ENCODE results near the gene CTR9.
"Not testable (repeated sequence)": the region's sequence is repeated elsewhere in the genome, so short reads cannot be mapped to it uniquely, and the experiment has no call there.

Gene CTR9

DNA sequence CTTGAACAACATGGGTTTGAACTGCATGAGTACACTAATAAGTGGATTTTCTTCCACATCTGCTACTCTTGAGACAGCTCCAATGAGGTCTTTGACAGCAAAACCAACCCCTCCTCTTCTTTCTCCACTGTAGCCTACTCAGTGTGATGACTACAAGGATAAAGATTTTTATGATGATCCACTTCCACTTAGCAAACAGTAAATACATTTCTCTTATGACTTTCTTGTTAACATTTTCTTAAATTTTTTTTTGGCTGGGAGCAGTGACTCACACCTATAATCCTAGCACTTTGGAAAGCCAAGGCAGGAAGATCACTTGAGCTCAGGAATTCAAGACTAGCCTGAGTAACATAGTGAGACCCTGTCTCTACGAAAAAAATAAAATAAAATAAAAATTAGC lies 67.5 kb downstream of the CTR9 start:
- Histone ChIP-seq H3K27ac (ENCODE audit: low read depth, low read length, poor library complexity, severe bottlenecking) (no peak overlapping the region), H3K9me3 (ENCODE audit: low read length) (no peaks in the 10 kb centered on the region)
- TF ChIP-seq, protein P1, sequence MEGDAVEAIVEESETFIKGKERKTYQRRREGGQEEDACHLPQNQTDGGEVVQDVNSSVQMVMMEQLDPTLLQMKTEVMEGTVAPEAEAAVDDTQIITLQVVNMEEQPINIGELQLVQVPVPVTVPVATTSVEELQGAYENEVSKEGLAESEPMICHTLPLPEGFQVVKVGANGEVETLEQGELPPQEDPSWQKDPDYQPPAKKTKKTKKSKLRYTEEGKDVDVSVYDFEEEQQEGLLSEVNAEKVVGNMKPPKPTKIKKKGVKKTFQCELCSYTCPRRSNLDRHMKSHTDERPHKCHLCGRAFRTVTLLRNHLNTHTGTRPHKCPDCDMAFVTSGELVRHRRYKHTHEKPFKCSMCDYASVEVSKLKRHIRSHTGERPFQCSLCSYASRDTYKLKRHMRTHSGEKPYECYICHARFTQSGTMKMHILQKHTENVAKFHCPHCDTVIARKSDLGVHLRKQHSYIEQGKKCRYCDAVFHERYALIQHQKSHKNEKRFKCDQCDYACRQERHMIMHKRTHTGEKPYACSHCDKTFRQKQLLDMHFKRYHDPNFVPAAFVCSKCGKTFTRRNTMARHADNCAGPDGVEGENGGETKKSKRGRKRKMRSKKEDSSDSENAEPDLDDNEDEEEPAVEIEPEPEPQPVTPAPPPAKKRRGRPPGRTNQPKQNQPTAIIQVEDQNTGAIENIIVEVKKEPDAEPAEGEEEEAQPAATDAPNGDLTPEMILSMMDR (IDR thresholded peaks at IDR 0.05; ENCODE audit: low read length): no peak
- TF ChIP-seq EZH2 (IDR thresholded peaks at IDR 0.05; ENCODE audit: borderline replicate concordance, low read length): no peak

DNA sequence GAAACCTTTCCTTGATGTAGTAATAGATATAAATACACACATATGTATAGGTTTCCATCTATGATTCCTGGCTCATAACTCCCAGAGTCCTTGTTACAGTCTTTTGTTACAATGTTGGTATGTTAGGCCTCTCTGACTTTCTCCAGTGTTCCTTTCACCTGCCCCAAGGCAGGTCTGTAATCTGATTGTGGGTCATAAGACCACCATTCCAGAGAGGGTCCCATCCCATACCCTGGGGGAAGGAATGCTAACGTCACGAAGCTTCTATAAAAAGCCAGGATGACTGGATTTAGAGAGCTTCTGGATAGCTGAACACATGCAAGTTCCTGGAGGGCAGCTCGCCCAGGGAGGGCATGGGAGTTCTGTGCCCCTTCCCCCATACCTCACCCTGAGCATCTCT lies 71.4 kb downstream of the CTR9 start:
- H3K4me1 ChIP-seq (ENCODE audit: insufficient read depth, low read length, severe bottlenecking): peaks cover 33% of the 10 kb centered on the region
- H2AFZ ChIP-seq (ENCODE audit: low read length); H3K9me2 ChIP-seq (ENCODE audit: low read depth, low read length); H3K79me2 ChIP-seq (ENCODE audit: insufficient read depth, low read length); H3K36me3 ChIP-seq (ENCODE audit: insufficient read depth, low read length); H3K27ac ChIP-seq (ENCODE audit: low read depth, low read length, poor library complexity, severe bottlenecking); H3K9me3 ChIP-seq (ENCODE audit: low read length); H3K4me2 ChIP-seq (ENCODE audit: low read length); H4K20me1 ChIP-seq (ENCODE audit: insufficient read depth, low read length); H3K9ac ChIP-seq (ENCODE audit: low read length); H3K4me3 ChIP-seq (ENCODE audit: low read depth, low read length, poor library complexity, severe bottlenecking); H3K27me3 ChIP-seq (ENCODE audit: insufficient read depth, low read length); H3F3A ChIP-seq (ENCODE audit: insufficient read depth, low read length): not testable (repeated sequence)

More for the DNA sequence above, 67.5 kb downstream of the CTR9 start:
- Histone ChIP-seq H3K27me3 (ENCODE audit: insufficient read depth, low read length) (no peaks in the 10 kb centered on the region; the same call in 1 of the 2 replicates), H3K4me3 (ENCODE audit: low read depth, low read length, poor library complexity, severe bottlenecking) (no peak overlapping the region), H4K20me1 (ENCODE audit: insufficient read depth, low read length) (no peaks in the 10 kb centered on the region), H2AFZ (ENCODE audit: low read length) (no peak overlapping the region), H3K9ac (ENCODE audit: low read length) (no peak overlapping the region), H3K36me3 (ENCODE audit: insufficient read depth, low read length) (no peaks in the 10 kb centered on the region), H3K9me2 (ENCODE audit: low read depth, low read length) (no peaks in the 10 kb centered on the region), H3K79me2 (ENCODE audit: insufficient read depth, low read length) (no peaks in the 10 kb centered on the region), H3F3A (ENCODE audit: insufficient read depth, low read length) (no peaks in the 10 kb centered on the region), H3K4me2 (ENCODE audit: low read length) (no peak overlapping the region), H3K4me1 (ENCODE audit: insufficient read depth, low read length, severe bottlenecking) (peaks cover 8% of the 10 kb centered on the region)

DNA sequence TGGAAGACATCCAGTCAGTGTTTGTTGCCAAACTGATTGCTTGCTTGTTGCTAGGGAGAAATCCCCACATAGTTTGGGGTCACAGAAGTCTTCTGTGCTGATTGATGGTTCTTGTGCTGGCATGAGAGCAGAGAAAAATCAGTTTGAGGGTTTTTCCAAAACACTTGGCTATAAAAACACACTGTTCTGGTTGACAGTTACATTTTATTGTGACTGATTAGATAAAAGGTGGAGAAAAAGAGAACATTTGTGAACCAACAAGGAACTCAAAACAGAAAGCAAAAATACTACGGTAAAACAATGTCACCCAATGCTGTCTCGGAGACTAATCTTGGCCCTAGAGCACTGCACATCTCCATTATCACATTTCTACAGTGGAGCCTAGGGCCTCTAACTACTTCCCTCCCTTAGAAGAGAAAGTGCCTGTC lies 72.1 kb downstream of the CTR9 start:
- Histone ChIP-seq H3K36me3 (ENCODE audit: insufficient read depth, low read length) (no peaks in the 10 kb centered on the region), H4K20me1 (ENCODE audit: insufficient read depth, low read length) (no peaks in the 10 kb centered on the region), H2AFZ (ENCODE audit: low read length) (peak overlapping the region; percentile 16; the same call in 1 of the 2 replicates), H3K27me3 (ENCODE audit: insufficient read depth, low read length) (no peaks in the 10 kb centered on the region), H3K9me2 (ENCODE audit: low read depth, low read length) (no peaks in the 10 kb centered on the region), H3K79me2 (ENCODE audit: insufficient read depth, low read length) (no peaks in the 10 kb centered on the region), H3K4me1 (ENCODE audit: insufficient read depth, low read length, severe bottlenecking) (peaks cover 33% of the 10 kb centered on the region), H3F3A (ENCODE audit: insufficient read depth, low read length) (no peaks in the 10 kb centered on the region), H3K4me3 (ENCODE audit: low read depth, low read length, poor library complexity, severe bottlenecking) (peak overlapping the region; percentile 2), H3K27ac (ENCODE audit: low read depth, low read length, poor library complexity, severe bottlenecking) (peak overlapping the region; percentile 14), H3K4me2 (ENCODE audit: low read length) (peak overlapping the region; percentile 37), H3K9ac (ENCODE audit: low read length) (no peak overlapping the region; the same call in 1 of the 2 replicates), H3K9me3 (ENCODE audit: low read length) (no peaks in the 10 kb centered on the region)
- TF ChIP-seq, protein P1 (IDR thresholded peaks at IDR 0.05; ENCODE audit: low read length): no peak
- no peak for TF ChIP-seq EZH2 (IDR thresholded peaks at IDR 0.05; ENCODE audit: borderline replicate concordance, low read length)

DNA sequence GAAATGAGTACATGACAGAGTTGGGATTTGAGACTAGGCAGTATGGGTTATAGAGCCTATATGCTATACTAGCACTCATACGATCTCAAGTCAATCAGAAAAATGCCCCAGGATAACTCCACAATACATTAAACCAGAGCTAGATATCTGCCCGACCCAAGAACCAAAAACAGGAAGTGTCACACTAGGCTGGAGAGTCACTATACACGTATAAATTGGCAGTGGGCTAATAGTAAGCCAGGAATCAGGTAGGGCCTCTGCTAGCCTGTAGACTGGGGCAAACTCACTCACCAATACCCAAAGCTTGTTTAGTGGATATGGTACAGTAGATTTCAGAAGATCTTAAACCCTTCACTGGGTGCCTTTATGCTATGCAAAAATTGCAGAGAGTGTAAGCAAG lies 73.8 kb downstream of the CTR9 start:
- H3K9ac ChIP-seq (ENCODE audit: low read length): no peak overlapping the region; the same call in 1 of the 2 replicates

More for the DNA sequence above, 73.8 kb downstream of the CTR9 start:
- no peaks in the 10 kb centered on the region; the same call in 1 of the 2 replicates for H3K36me3 ChIP-seq (ENCODE audit: insufficient read depth, low read length)
- no peaks in the 10 kb centered on the region for H3K79me2 ChIP-seq (ENCODE audit: insufficient read depth, low read length)
- H3K9me3 ChIP-seq (ENCODE audit: low read length): no peaks in the 10 kb centered on the region
- no peaks in the 10 kb centered on the region for H3K27me3 ChIP-seq (ENCODE audit: insufficient read depth, low read length)
- no peak for TF ChIP-seq EZH2 (IDR thresholded peaks at IDR 0.05; ENCODE audit: borderline replicate concordance, low read length)
- TF ChIP-seq, protein P1 (IDR thresholded peaks at IDR 0.05; ENCODE audit: low read length): no peak
- H3K4me3 ChIP-seq (ENCODE audit: low read depth, low read length, poor library complexity, severe bottlenecking): peak overlapping the region; percentile 7
- no peaks in the 10 kb centered on the region for H4K20me1 ChIP-seq (ENCODE audit: insufficient read depth, low read length)
- no peaks in the 10 kb centered on the region for H3F3A ChIP-seq (ENCODE audit: insufficient read depth, low read length)
- H3K4me1 ChIP-seq (ENCODE audit: insufficient read depth, low read length, severe bottlenecking): peaks cover 33% of the 10 kb centered on the region
- peak overlapping the region; percentile 55 for H3K4me2 ChIP-seq (ENCODE audit: low read length)
- peak overlapping the region; percentile 97 for H2AFZ ChIP-seq (ENCODE audit: low read length)
- H3K27ac ChIP-seq (ENCODE audit: low read depth, low read length, poor library complexity, severe bottlenecking): peak overlapping the region; percentile 45
- H3K9me2 ChIP-seq (ENCODE audit: low read depth, low read length): no peaks in the 10 kb centered on the region

Measured in OCI-LY1 (cell line).